Fibroblast of peridontal ligament (primary cell): Measurements from ENCODE around the gene DUSP1.

Source experiments
- DNase-seq: peaks from one replicate; pipeline ENCODE4 v3.0.0-alpha.2; 2010; ENCODE audit errors: extremely low read depth

The DUSP1 gene

DNA sequence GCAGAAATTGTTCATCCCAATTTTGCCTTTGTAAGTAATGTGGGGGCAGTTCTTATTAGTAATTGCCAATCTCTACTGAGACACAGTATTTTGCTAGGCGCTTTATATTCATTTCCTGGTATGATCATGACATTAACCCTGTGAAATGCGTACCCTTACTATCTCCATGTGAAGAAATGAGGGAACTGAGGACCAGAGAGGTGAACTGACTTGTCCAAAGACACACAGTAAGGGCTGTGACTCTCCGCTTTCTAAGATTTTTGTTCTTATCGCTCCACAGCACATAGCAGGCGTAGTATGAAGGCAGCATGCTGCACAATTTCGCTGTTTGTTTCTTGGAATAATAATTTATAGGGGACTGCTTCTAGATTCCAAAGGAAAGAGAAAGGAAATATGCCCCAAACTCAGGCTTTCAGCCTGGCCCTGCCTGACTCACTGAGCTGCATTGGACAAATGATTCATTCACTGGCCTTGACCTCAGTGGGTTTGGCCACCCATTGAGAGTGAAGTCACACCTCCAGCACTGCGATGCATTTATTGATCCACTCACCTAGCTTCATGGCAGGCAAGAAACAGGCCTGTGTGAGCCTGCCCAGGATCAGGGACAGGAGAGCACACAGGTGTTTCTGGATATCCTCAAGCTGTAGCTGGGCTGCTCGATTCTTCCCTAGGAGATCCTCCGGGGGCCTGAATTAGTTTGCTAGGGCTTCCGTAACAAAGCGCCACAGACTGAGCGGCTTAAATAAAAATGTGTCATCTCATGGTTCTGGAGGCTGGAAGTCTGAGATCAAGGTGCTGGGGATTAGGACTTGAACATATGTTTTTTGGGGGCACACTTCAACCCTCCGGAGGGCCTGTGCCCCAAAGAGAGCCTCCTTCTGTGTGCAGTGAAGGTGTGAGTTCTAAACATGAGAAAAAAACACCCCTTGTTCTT is 7.2 kb upstream of the DUSP1 start:
- peak; percentile 85 for DNase-seq

GRCh38 chr5:172776235-172776594 is 5.2 kb upstream of the DUSP1 start:
- no peak for DNase-seq

- DNase-seq = peak; percentile 92
Measured at GRCh38 chr5:172775326-172776234, 4.6 kb upstream of the DUSP1 start.

- DNase-seq = no peak
Measured at GRCh38 chr5:172774561-172775315, 3.7 kb upstream of the DUSP1 start.

- DNase-seq = no peak
Measured at GRCh38 chr5:172773481-172774469, 2.8 kb upstream of the DUSP1 start.

DNA sequence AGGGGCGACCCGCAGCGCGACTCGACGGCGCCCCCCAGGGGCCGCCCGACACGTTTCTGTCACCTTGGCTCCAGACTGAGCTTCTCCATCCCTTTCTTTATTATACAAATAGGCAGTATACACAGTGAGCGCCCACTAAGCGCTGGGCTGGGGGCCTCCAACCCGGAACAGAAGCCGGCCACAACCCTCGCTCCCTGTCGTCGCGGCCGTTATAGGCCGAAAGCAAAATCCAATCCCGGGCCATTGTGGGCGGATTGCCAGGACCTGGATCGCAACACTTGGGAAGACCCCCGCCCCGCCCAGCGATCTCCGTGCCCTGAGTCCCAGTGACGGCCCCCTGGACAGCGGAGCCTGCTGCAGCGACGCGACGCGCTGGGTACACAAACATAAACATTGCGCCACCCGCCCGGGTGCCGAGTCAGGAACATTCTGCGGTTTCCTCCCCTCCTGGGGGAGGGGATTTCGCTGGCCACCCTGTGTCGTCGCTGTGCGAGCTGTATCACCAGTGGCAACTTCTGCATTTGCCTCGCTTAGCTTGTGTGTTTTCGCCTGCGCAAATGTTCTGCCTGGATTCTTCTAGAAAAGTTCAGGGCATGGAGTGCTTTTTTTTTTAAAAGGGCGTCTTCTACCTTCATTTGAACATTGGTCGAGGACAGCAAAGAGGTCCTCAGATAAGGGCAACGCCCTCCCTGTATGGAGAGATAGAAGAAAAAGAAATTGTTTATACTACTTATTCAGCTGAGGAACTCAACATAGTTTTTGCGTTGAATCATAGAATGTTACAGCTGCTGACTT is 1.3 kb upstream of the DUSP1 start:
- DNase-seq = peak; percentile 95

GRCh38 chr5:172771439-172772111 is 580 bp upstream of the DUSP1 start:
- no peak for DNase-seq

DNA sequence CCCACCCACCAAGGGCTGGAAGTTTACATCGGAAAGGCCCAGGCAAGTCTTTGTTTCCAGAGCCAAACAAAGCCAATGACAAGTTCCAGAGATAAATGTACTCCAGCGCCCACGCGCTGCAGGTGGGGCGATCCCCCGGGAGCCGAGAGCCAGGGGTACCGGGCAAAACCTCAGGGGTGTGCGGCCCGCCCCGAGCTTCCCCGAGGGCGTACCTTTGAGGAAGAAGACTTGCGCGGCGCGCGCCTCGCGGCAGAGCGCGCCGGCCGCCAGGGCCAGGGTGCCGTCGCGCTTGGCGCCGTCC is 671 bp downstream of the DUSP1 start:
- no peak for DNase-seq

- peak; percentile 65 for DNase-seq
Measured at GRCh38 chr5:172769616-172770373, 1.2 kb downstream of the DUSP1 start.

- DNase-seq = no peak
Measured at GRCh38 chr5:172769342-172769615, 1.7 kb downstream of the DUSP1 start.

DNA sequence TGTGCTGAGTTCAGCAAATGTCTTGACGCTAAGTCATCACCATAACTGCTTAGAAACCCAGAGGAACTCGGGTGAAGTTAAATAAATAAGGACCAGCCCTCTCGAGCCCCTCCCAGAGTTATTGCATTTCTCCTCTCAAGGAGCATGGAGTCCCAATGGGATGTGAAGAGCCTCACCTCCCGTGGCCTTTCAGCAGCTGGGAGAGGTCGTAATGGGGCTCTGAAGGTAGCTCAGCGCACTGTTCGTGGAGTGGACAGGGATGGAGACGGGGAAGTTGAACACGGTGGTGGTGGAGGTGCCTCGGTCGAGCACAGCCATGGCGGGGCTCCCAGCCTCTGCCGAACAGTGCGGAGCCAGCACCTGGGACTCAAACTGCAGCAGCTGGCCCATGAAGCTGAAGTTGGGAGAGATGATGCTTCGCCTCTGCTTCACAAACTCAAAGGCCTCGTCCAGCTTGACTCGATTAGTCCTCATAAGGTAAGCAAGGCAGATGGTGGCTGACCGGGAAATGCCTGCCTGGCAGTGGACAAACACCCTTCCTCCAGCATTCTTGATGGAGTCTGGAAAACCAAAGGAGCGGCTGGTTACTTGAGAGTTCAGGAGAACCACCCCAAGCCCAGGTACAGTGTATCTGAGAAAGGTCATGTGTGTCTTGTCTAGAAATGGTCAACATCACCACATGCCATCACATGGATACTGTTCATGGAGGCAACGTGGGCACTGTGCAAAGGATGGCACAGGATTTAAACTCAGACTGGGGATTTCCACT is 2.2 kb downstream of the DUSP1 start:
- peak; percentile 70 for DNase-seq

DNA sequence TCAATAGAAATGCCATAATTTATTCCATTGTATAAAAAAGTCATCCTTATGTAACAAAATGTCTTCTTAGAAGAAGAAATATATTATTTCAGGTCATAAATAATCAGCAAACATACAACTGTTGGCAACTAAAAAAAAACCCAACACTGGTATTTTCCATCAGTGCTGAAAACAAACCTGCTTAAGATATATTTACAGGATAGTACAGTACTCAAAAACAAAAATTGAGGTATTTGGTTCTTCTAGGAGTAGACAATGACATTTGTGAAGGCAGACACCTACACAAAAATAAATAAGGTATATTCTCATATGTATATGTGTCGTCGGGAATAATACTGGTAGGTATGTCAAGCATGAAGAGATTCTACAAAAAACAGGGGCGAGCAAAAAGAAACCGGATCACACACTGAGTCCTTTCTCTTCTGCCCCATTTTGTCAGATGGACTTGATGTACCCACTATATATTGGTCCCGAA is 2.9 kb downstream of the DUSP1 start:
- no peak for DNase-seq

DNA sequence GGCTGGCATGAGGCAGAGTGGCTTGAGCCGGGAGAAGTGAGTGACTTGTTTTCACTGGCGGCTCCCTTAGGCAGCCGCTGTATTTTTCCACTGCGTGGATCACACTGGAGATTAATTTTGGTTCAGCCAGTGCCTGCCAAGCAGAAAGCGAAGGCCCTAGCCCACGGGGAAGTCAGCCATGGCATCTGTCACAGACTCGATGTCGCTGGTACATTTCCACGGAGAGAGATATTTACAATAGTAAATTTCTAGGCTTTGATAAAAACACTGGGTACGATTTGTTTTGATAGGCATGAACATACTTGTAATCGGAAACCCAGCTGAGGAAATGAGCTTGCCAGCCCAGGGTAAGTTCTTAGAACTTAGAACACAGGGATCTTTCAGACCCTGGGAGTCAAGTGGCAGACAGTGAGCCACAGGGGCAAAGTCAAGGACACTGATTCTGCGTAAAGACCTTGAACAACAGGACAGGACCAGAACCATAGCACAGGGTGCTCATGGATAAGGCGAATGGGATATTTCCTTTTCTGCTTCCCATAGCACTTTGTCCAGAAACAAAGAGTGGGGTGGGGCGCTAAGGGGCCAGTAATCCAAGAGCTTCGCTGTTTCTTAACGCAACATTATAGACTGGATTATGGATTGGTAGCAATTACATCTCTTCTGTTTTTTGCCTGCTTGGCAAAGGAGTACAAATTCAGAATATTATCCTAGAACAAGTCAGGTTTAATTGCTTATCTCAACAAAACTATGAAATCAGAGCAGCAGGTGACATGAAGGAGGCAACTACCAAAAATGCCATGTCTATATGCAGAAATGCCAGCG is 4.5 kb downstream of the DUSP1 start:
- peak; percentile 88 for DNase-seq

- DNase-seq = peak; percentile 80
Measured at GRCh38 chr5:172765766-172766286, 5.2 kb downstream of the DUSP1 start.

DNA sequence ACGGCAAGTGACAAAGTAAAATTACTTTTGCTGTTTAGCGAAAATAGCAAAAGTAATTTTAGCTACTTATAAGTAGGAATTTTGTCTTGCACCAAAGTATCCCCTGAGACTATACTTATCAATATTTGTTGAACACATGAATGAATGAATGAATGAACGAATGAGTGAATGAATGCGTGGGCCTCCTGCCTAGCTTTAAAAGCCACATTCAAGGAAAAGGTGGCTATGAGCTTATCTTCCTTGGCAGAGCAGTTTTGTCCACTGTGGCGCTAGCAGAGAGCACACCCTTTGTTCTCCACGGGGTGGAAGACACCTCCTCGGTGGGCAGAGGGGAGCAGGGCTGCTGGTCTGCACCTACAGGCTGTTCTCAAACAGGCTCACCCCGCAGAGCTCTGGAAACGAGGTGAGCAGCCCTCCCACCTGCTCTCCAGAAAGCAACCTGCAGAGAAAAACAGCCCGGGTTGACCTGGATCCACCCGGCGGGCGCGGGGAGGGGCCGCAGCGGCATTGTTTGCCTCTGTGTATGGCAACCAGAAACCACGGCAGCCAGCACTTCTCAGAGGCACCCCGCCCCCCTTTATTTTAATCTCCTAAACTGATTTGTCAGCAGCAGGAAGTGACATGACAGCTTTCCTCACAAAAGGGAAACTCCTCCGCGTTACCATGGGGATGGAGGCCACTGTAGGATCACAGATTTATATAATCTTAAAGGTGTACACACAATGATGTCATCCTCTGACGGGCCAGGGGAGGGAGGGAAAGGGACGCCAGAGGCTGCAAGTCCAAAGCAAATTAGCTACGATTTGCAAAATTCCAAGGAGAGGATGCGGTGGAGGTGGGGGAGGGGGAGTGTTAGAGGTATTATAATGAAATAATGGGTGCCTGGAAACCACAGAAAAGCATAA is 5.9 kb downstream of the DUSP1 start:
- peak; percentile 100 for DNase-seq

GRCh38 chr5:172763120-172763464 is 7.9 kb downstream of the DUSP1 start:
- no peak for DNase-seq
